Measurements from ENCODE around the gene CTPS2.
"Not testable (repeated sequence)": the region's sequence is repeated elsewhere in the genome, so short reads cannot be mapped to it uniquely, and the experiment has no call there.

CTPS2 gene

GRCh38 chrX:16654093-16654492, 58.4 kb downstream of the CTPS2 start:
- no peak for DNase-seq (ENCODE audit: low read depth)

GRCh38 chrX:16653424-16653823, 59.0 kb downstream of the CTPS2 start:
- DNase-seq (ENCODE audit: low read depth), result no peak

GRCh38 chrX:16651391-16652024, 61.0 kb downstream of the CTPS2 start:
- DNase-seq (ENCODE audit: low read depth), result no peak

GRCh38 chrX:16649858-16650257, 62.6 kb downstream of the CTPS2 start, which contains the start of gene S100G:
S100G (plus strand) TSS chrX:16650158; CDS start chrX:16651007, 849 bp downstream.
- DNase-seq (ENCODE audit: low read depth), result no peak

GRCh38 chrX:16646366-16647138, 65.9 kb downstream of the CTPS2 start:
- no peak for DNase-seq (ENCODE audit: low read depth)

GRCh38 chrX:16643176-16643575, 69.3 kb downstream of the CTPS2 start:
- DNase-seq (ENCODE audit: low read depth), result no peak

GRCh38 chrX:16640823-16641222, 71.6 kb downstream of the CTPS2 start:
- DNase-seq (ENCODE audit: low read depth), result no peak

- no peak for DNase-seq (ENCODE audit: low read depth)
These were observed 72.5 kb downstream of the CTPS2 start for GRCh38 chrX:16639966-16640365.

GRCh38 chrX:16638533-16638932, 73.9 kb downstream of the CTPS2 start:
- no peak for DNase-seq (ENCODE audit: low read depth)

- no peak for DNase-seq (ENCODE audit: low read depth)
These were observed 76.9 kb downstream of the CTPS2 start for GRCh38 chrX:16635596-16635995.

GRCh38 chrX:16635040-16635439, 77.4 kb downstream of the CTPS2 start:
- no peak for DNase-seq (ENCODE audit: low read depth)

GRCh38 chrX:16633754-16634153, 78.7 kb downstream of the CTPS2 start:
- DNase-seq (ENCODE audit: low read depth), result no peak

- DNase-seq (ENCODE audit: low read depth), result no peak
These were observed 82.6 kb downstream of the CTPS2 start for GRCh38 chrX:16629909-16630308.

GRCh38 chrX:16628946-16629595, 83.4 kb downstream of the CTPS2 start:
- no peak for DNase-seq (ENCODE audit: low read depth)

- not testable (repeated sequence) for DNase-seq (ENCODE audit: low read depth)
These were observed 84.0 kb downstream of the CTPS2 start for GRCh38 chrX:16628511-16628910.

GRCh38 chrX:16619024-16619423, 93.4 kb downstream of the CTPS2 start:
- no peak for DNase-seq (ENCODE audit: low read depth)

- no peak for DNase-seq (ENCODE audit: low read depth)
These were observed 94.0 kb downstream of the CTPS2 start for GRCh38 chrX:16618422-16618821.

- DNase-seq (ENCODE audit: low read depth), result no peak
These were observed 95.1 kb downstream of the CTPS2 start for GRCh38 chrX:16617382-16617781.

- DNase-seq (ENCODE audit: low read depth), result no peak
These were observed 100.1 kb downstream of the CTPS2 start for GRCh38 chrX:16612257-16612897.

GRCh38 chrX:16610654-16611053, 101.8 kb downstream of the CTPS2 start:
- DNase-seq (ENCODE audit: low read depth), result not testable (repeated sequence)

- no peak for DNase-seq (ENCODE audit: low read depth)
These were observed 102.3 kb downstream of the CTPS2 start for GRCh38 chrX:16610121-16610621.

- no peak for DNase-seq (ENCODE audit: low read depth)
These were observed 106.2 kb downstream of the CTPS2 start for GRCh38 chrX:16606142-16606720.

Data from activated T-helper 1 cell treated with Interleukin-2 at 50 U/mL for 16 hours (primary cell).